K562 (cell line): Measurements from ENCODE around the gene YTHDF1.

Experiments used
- BRD4 ChIP-seq: fragments of 200-600 bp; sonication (generic); IDR thresholded peaks from 2 replicates; pipeline ENCODE4 v1.6.1; 2017; ENCODE audit warnings: inconsistent platforms
- CBX5 ChIP-seq: IDR thresholded peaks from 2 replicates; pipeline ENCODE4 v1.6.1; 2014; ENCODE audit warnings: low read depth, borderline replicate concordance
- CTCF ChIP-seq, 3 experiments: IDR thresholded peaks in 2 of 3; conservative IDR thresholded peaks in 1 of 3; 2 replicates each; pipeline ENCODE4 v1.5.1; 2011 to 2012; ENCODE audit warnings: low read length in 3 of 3, mild to moderate bottlenecking in 3 of 3, control low read depth in 2 of 3, improper control_type of control experiment in 1 of 3, inconsistent platforms in 1 of 3, low read depth in 1 of 3, mixed read lengths in 1 of 3, moderate library complexity in 1 of 3; ENCODE audit not compliant: insufficient read depth in 2 of 3
- TAF7 ChIP-seq: fragments of 450-650 bp; IDR thresholded peaks from 2 replicates; pipeline ENCODE4 v1.6.1; 2016; ENCODE audit warnings: missing genetic modification characterization, missing compliant biosample characterization
- U2AF2 ChIP-seq: fragments of 200-400 bp; formaldehyde crosslinking; optimal IDR thresholded peaks from 2 replicates; pipeline ENCODE3; 2017; ENCODE audit warnings: low read depth, mild to moderate bottlenecking, low read length
- ZNF75A ChIP-seq: fragments of 450-650 bp; formaldehyde crosslinking; IDR thresholded peaks from 2 replicates; pipeline ENCODE4 v1.4.0; 2020; ENCODE audit warnings: mild to moderate bottlenecking

GRCh38 chr20:63227260-63227659 is 11.3 kb upstream of the YTHDF1 start:
- TF ChIP-seq CTCF (IDR thresholded peaks at IDR 0.05 in 2 of 3, conservative IDR thresholded peaks at IDR 0.05 in 1 of 3; ENCODE audit: insufficient read depth in 2 of 3, low read depth in 1 of 3, low read length in 3 of 3) (no peak), BRD4 (no peak), U2AF2 (no peak), CBX5 (no peak), TAF7 (tag) (no peak), ZNF75A (no peak)
